ENCODE data around the gene GPC5. TPM values are rescaled to one million over a fixed set of nuclear protein-coding genes. Genes with fewer than 3 reads are reported as not detected.
"Not testable (repeated sequence)": the region's sequence is repeated elsewhere in the genome, so short reads cannot be mapped to it uniquely, and the experiment has no call there.

GPC5 gene
- total and polyA plus RNA-seq, 7 experiments from 2014 or later, result 0.10 to 0.38 TPM; not detected in 5

- CTCF ChIA-PET; ATAC-seq; H3K27me3 ChIP-seq (ENCODE audit: control insufficient read depth in 2 of 2, insufficient read depth in 2 of 2, low read length in 2 of 2); H3K27me3 Mint-ChIP-seq; H3K9me3 ChIP-seq (ENCODE audit: control insufficient read depth in 2 of 3, low read length in 3 of 3); DNase-seq; H3K27ac ChIP-seq (ENCODE audit: low read depth, low read length); H3K4me3 ChIP-seq (ENCODE audit: low read length); H3K9me3 Mint-ChIP-seq; H3K4me3 Mint-ChIP-seq; intact Hi-C loops (cut with micrococcal nuclease): not testable (repeated sequence)
- Mint-ChIP-seq H3K4me1 (peaks cover 10 to 51% (median 44%) of the 10 kb centered on the region in 7 donors), H3K36me3 (peaks cover 7 to 35% (median 17%) of the 10 kb centered on the region in 5 donors), H3K27ac (peak overlapping the region in 1 of 9 donors; percentile 71)
- POLR2A ChIA-PET, result interaction anchor here (0.6 kb wide), 1 partner anchor 41 kb away, joined by 3 read pairs; no protein-coding TSS in a partner anchor
- peaks cover 7 to 17% of the 10 kb centered on the region in 2 donors for H3K4me1 ChIP-seq (ENCODE audit: control insufficient read depth in 2 of 2, insufficient read depth in 2 of 2, low read length in 2 of 2)
- peaks cover 0 to 22% (median 0%) of the 10 kb centered on the region in 3 experiments for H3K36me3 ChIP-seq (ENCODE audit: control insufficient read depth in 2 of 3, insufficient read depth in 3 of 3, low read length in 3 of 3)
These were observed 45.5 kb upstream of the GPC5 start for GRCh38 chr13:91352891-91353290.

- H3K27me3 Mint-ChIP-seq, result no peaks in the 10 kb centered on the region
- Histone ChIP-seq H3K4me1 (ENCODE audit: control insufficient read depth in 2 of 2, insufficient read depth in 2 of 2, low read length in 2 of 2) (peaks cover 7 to 17% of the 10 kb centered on the region in 2 donors), H3K27ac (ENCODE audit: low read depth, low read length) (no peak overlapping the region), H3K27me3 (ENCODE audit: control insufficient read depth in 2 of 2, insufficient read depth in 2 of 2, low read length in 2 of 2) (no peaks in the 10 kb centered on the region), H3K4me3 (ENCODE audit: low read length) (no peak overlapping the region), H3K36me3 (ENCODE audit: control insufficient read depth in 2 of 3, insufficient read depth in 3 of 3, low read length in 3 of 3) (peaks cover 0 to 22% (median 0%) of the 10 kb centered on the region in 3 experiments), H3K9me3 (ENCODE audit: control insufficient read depth in 2 of 3, low read length in 3 of 3) (no peaks in the 10 kb centered on the region)
- H3K4me3 Mint-ChIP-seq, result no peak overlapping the region
- intact Hi-C loops (cut with micrococcal nuclease), result no loop called here
- peaks cover 0 to 6% (median 0%) of the 10 kb centered on the region in 11 donors for H3K9me3 Mint-ChIP-seq
- no peak for DNase-seq
- ATAC-seq, result no peak
- peaks cover 7 to 35% (median 17%) of the 10 kb centered on the region in 5 donors for H3K36me3 Mint-ChIP-seq
- peaks cover 14 to 53% (median 44%) of the 10 kb centered on the region in 7 donors for H3K4me1 Mint-ChIP-seq
- POLR2A ChIA-PET, result no interaction called here
- H3K27ac Mint-ChIP-seq, result peak overlapping the region in 1 of 9 donors; percentile 71
- CTCF ChIA-PET, result no interaction called here
These were observed 44.9 kb upstream of the GPC5 start for GRCh38 chr13:91353494-91353893.

- no peak overlapping the region for H3K4me3 ChIP-seq (ENCODE audit: low read length)
- H3K4me1 Mint-ChIP-seq, result peaks cover 16 to 50% (median 43%) of the 10 kb centered on the region in 7 donors
- intact Hi-C loops (cut with micrococcal nuclease), result no loop called here
- peaks cover 7 to 33% (median 17%) of the 10 kb centered on the region in 5 donors for H3K36me3 Mint-ChIP-seq
- no peaks in the 10 kb centered on the region for H3K27me3 ChIP-seq (ENCODE audit: control insufficient read depth in 2 of 2, insufficient read depth in 2 of 2, low read length in 2 of 2)
- ATAC-seq (no peak), DNase-seq (no peak)
- CTCF ChIA-PET, result no interaction called here
- H3K9me3 Mint-ChIP-seq, result peaks cover 0 to 2% (median 0%) of the 10 kb centered on the region in 11 donors
- H3K4me1 ChIP-seq (ENCODE audit: control insufficient read depth in 2 of 2, insufficient read depth in 2 of 2, low read length in 2 of 2), result peaks cover 0 to 10% of the 10 kb centered on the region in 2 donors
- peak overlapping the region in 1 of 9 donors; percentile 22 for H3K27ac Mint-ChIP-seq
- no peaks in the 10 kb centered on the region for H3K9me3 ChIP-seq (ENCODE audit: control insufficient read depth in 2 of 3, low read length in 3 of 3)
- no peaks in the 10 kb centered on the region for H3K27me3 Mint-ChIP-seq
- no peak overlapping the region for H3K27ac ChIP-seq (ENCODE audit: low read depth, low read length)
- H3K36me3 ChIP-seq (ENCODE audit: control insufficient read depth in 2 of 3, insufficient read depth in 3 of 3, low read length in 3 of 3), result peaks cover 0 to 22% (median 0%) of the 10 kb centered on the region in 3 experiments
- POLR2A ChIA-PET, result no interaction called here
- no peak overlapping the region for H3K4me3 Mint-ChIP-seq
These were observed 43.2 kb upstream of the GPC5 start for GRCh38 chr13:91355099-91355825.

GRCh38 chr13:91355826-91356710 lies 42.4 kb upstream of the GPC5 start:
- no peaks in the 10 kb centered on the region for H3K9me3 ChIP-seq (ENCODE audit: control insufficient read depth in 2 of 3, low read length in 3 of 3)
- H3K27ac ChIP-seq (ENCODE audit: low read depth, low read length), result no peak overlapping the region
- peaks cover 0 to 6% of the 10 kb centered on the region in 2 donors for H3K4me1 ChIP-seq (ENCODE audit: control insufficient read depth in 2 of 2, insufficient read depth in 2 of 2, low read length in 2 of 2)
- Mint-ChIP-seq H3K9me3 (peaks cover 0 to 2% (median 0%) of the 10 kb centered on the region in 11 donors), H3K4me1 (peaks cover 19 to 48% (median 42%) of the 10 kb centered on the region in 7 donors), H3K4me3 (no peak overlapping the region), H3K27ac (peak overlapping the region in 2 of 9 donors; percentile 22 to 64), H3K36me3 (peaks cover 7 to 26% (median 15%) of the 10 kb centered on the region in 5 donors), H3K27me3 (no peaks in the 10 kb centered on the region)
- no peak for DNase-seq
- H3K36me3 ChIP-seq (ENCODE audit: control insufficient read depth in 2 of 3, insufficient read depth in 3 of 3, low read length in 3 of 3), result peaks cover 0 to 20% (median 0%) of the 10 kb centered on the region in 3 experiments
- no peak overlapping the region for H3K4me3 ChIP-seq (ENCODE audit: low read length)
- no peaks in the 10 kb centered on the region for H3K27me3 ChIP-seq (ENCODE audit: control insufficient read depth in 2 of 2, insufficient read depth in 2 of 2, low read length in 2 of 2)
- ATAC-seq, result no peak
- POLR2A ChIA-PET, result no interaction called here
- intact Hi-C loops (cut with micrococcal nuclease), result no loop called here
- CTCF ChIA-PET, result no interaction called here

- peak overlapping the region in 7 of 9 donors; percentile 1 to 64 (median 10) for H3K27ac Mint-ChIP-seq
- intact Hi-C loops (cut with micrococcal nuclease), result no loop called here
- Histone ChIP-seq H3K4me3 (ENCODE audit: low read length) (no peak overlapping the region), H3K27ac (ENCODE audit: low read depth, low read length) (no peak overlapping the region), H3K4me1 (ENCODE audit: control insufficient read depth in 2 of 2, insufficient read depth in 2 of 2, low read length in 2 of 2) (no peaks in the 10 kb centered on the region), H3K9me3 (ENCODE audit: control insufficient read depth in 2 of 3, low read length in 3 of 3) (no peaks in the 10 kb centered on the region), H3K36me3 (ENCODE audit: control insufficient read depth in 2 of 3, insufficient read depth in 3 of 3, low read length in 3 of 3) (peaks cover 0 to 12% (median 0%) of the 10 kb centered on the region in 3 experiments), H3K27me3 (ENCODE audit: control insufficient read depth in 2 of 2, insufficient read depth in 2 of 2, low read length in 2 of 2) (no peaks in the 10 kb centered on the region)
- H3K4me3 Mint-ChIP-seq, result peak overlapping the region in 1 of 10 donors; percentile 1
- H3K36me3 Mint-ChIP-seq, result peaks cover 7 to 20% (median 10%) of the 10 kb centered on the region in 5 donors
- H3K4me1 Mint-ChIP-seq, result peaks cover 18 to 40% (median 35%) of the 10 kb centered on the region in 7 donors
- DNase-seq, result no peak
- ChIA-PET POLR2A (no interaction called here), CTCF (no interaction called here)
- H3K27me3 Mint-ChIP-seq, result no peaks in the 10 kb centered on the region
- no peak for ATAC-seq
- H3K9me3 Mint-ChIP-seq, result peaks cover 0 to 2% (median 0%) of the 10 kb centered on the region in 11 donors
These were observed 41.4 kb upstream of the GPC5 start for GRCh38 chr13:91356919-91357612.
